ENCODE data around the gene CST9L. TPM values are rescaled to one million over a fixed set of nuclear protein-coding genes. Genes with fewer than 3 reads are reported as not detected.

CST9L gene
- total and polyA plus RNA-seq, 2 donors: 0.09 TPM; not detected in 1

DNA sequence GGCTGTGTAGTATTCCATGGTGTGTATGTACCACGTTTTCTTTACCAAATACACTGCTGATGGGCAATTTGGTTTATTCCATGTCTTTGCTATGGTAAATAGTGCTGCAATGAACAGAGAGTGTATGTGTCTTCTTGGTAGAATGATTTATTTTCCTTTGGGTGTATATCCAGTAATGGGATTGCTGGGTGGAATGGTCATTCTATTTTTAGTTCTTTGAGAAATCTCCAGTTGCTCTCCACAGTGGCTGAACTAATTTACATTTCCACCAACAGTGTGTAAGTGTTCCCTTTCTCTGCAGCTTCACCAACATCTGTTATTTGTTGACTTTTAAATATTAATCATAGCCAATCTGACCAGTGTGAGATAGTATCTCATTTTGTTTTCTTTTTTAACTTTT, 13.9 kb downstream of the CST9L start:
- Histone ChIP-seq H3K4me3 (ENCODE audit: low read length in 2 of 2) (no peak overlapping the region), H3K9me3 (ENCODE audit: control insufficient read depth in 2 of 2, insufficient read depth in 1 of 2, low read length in 1 of 2) (peaks cover 0 to 6% of the 10 kb centered on the region in 2 donors), H3K27ac (ENCODE audit: low read depth in 1 of 2, low read length in 1 of 2) (no peak overlapping the region), H3K36me3 (ENCODE audit: control insufficient read depth in 2 of 2, insufficient read depth in 2 of 2, low read length in 1 of 2) (no peaks in the 10 kb centered on the region), H3K27me3 (ENCODE audit: control insufficient read depth in 2 of 2, insufficient read depth in 1 of 2, low read length in 1 of 2) (peaks cover 0 to 2% of the 10 kb centered on the region in 2 donors), H3K4me1 (ENCODE audit: control insufficient read depth in 2 of 2, insufficient read depth in 2 of 2, low read length in 2 of 2) (peaks cover 0 to 10% of the 10 kb centered on the region in 2 donors)
- no peak for DNase-seq (ENCODE audit: low read depth in 6 of 9, low spot score in 9 of 9)
- WGBS: 79% methylated on average over 1 of the region's 1 CpG

DNA sequence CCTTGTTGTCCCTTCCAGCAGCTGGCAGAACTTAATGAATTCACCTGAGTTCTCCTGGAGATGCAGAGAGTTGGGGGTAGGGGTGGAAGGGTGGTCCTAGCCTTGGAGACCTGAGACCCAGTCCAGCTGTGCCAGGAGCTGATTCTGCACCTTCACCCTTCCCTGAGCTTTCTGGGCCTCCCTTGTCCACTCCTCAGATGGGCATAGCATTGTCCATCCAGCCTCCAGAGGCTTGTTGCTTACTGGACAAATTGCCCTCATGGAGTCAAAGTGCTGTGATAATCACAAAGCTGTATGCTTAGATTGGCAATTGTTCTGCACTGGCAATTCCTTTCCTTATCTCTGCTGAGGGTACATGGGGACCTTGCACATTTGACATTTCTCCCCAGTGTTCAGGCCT, 16.5 kb downstream of the CST9L start:
- DNase-seq (ENCODE audit: low read depth in 6 of 9, low spot score in 9 of 9): no peak
- no peak overlapping the region for H3K4me3 ChIP-seq (ENCODE audit: low read length in 2 of 2)
- H3K4me1 ChIP-seq (ENCODE audit: control insufficient read depth in 2 of 2, insufficient read depth in 2 of 2, low read length in 2 of 2): peaks cover 0 to 10% of the 10 kb centered on the region in 2 donors
- H3K27ac ChIP-seq (ENCODE audit: low read depth in 1 of 2, low read length in 1 of 2): no peak overlapping the region
- no peaks in the 10 kb centered on the region for H3K36me3 ChIP-seq (ENCODE audit: control insufficient read depth in 2 of 2, insufficient read depth in 2 of 2, low read length in 1 of 2)
- peaks cover 0 to 6% of the 10 kb centered on the region in 2 donors for H3K9me3 ChIP-seq (ENCODE audit: control insufficient read depth in 2 of 2, insufficient read depth in 1 of 2, low read length in 1 of 2)
- peaks cover 0 to 2% of the 10 kb centered on the region in 2 donors for H3K27me3 ChIP-seq (ENCODE audit: control insufficient read depth in 2 of 2, insufficient read depth in 1 of 2, low read length in 1 of 2)

DNA sequence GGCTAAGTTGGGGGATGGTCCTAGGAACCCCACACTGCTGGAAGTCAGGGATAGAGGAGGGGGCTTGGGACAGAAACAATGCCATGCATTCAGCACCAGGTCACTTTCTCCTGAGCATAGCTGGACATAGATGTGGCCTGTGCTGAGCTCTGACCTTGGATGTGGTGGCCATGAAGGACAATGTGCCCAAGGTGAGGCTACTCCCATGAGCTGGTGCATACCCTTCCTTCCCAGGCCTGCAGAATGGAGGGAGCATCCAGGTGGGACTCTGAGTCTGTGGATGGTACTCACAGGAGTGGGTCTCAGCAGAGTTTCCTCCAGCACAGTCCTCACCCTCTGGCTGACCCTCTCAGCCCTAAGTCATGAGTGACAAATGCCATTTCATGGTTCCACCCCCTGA, 16.9 kb downstream of the CST9L start:
- Histone ChIP-seq H3K4me1 (ENCODE audit: control insufficient read depth in 2 of 2, insufficient read depth in 2 of 2, low read length in 2 of 2) (peaks cover 0 to 10% of the 10 kb centered on the region in 2 donors), H3K27me3 (ENCODE audit: control insufficient read depth in 2 of 2, insufficient read depth in 1 of 2, low read length in 1 of 2) (peaks cover 0 to 2% of the 10 kb centered on the region in 2 donors), H3K36me3 (ENCODE audit: control insufficient read depth in 2 of 2, insufficient read depth in 2 of 2, low read length in 1 of 2) (no peaks in the 10 kb centered on the region), H3K4me3 (ENCODE audit: low read length in 2 of 2) (no peak overlapping the region), H3K9me3 (ENCODE audit: control insufficient read depth in 2 of 2, insufficient read depth in 1 of 2, low read length in 1 of 2) (peaks cover 0 to 6% of the 10 kb centered on the region in 2 donors), H3K27ac (ENCODE audit: low read depth in 1 of 2, low read length in 1 of 2) (no peak overlapping the region)
- no peak for DNase-seq (ENCODE audit: low read depth in 6 of 9, low spot score in 9 of 9)

DNA sequence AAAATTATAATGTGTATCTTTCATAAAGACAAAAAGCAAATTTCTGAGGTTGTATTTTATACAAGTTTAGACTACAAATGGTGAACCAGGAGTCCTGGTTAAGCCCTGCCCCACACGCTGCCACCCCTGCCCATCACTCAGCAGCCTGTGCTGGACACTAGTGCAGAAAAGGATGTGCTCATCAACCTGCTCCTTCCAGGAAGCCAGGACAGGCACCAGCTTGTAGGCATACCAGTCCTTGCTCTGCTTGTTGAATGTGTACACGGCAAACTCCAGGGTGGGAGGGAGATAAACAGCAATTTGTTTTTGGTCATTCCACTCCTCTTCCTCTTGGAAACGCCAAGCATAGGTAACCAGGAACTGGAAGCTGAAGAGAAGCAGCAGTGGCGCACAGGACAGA, 18.1 kb downstream of the CST9L start:
- Histone ChIP-seq H3K27me3 (ENCODE audit: control insufficient read depth in 2 of 2, insufficient read depth in 1 of 2, low read length in 1 of 2) (peaks cover 0 to 2% of the 10 kb centered on the region in 2 donors), H3K9me3 (ENCODE audit: control insufficient read depth in 2 of 2, insufficient read depth in 1 of 2, low read length in 1 of 2) (peaks cover 0 to 6% of the 10 kb centered on the region in 2 donors), H3K36me3 (ENCODE audit: control insufficient read depth in 2 of 2, insufficient read depth in 2 of 2, low read length in 1 of 2) (no peaks in the 10 kb centered on the region), H3K4me1 (ENCODE audit: control insufficient read depth in 2 of 2, insufficient read depth in 2 of 2, low read length in 2 of 2) (peaks cover 0 to 10% of the 10 kb centered on the region in 2 donors), H3K27ac (ENCODE audit: low read depth in 1 of 2, low read length in 1 of 2) (no peak overlapping the region), H3K4me3 (ENCODE audit: low read length in 2 of 2) (no peak overlapping the region)
- WGBS: 78% methylated on average over 4 of the region's 4 CpGs
- no peak for DNase-seq (ENCODE audit: low read depth in 6 of 9, low spot score in 9 of 9)

DNA sequence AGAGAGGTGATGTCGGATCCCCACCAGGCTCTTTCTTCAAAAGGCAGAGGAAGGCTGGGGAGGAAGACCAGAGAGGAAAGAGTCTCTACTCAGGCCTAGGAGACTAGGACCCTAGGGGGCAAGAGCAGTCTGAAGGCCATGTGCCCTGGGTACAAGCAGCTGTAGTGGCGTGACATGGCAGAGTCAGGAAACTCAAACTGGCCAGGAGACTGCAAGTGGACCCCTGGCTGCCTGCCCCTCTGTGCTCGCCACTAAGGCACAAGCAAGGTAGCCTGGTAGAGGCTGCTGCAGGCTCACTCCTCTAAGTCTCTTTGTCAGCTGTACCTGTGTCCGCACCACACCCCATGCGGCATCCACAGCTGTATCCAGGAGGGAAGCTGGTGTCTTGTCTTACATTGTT, 19.9 kb downstream of the CST9L start:
- Histone ChIP-seq H3K4me3 (ENCODE audit: low read length in 2 of 2) (no peak overlapping the region), H3K27ac (ENCODE audit: low read depth in 1 of 2, low read length in 1 of 2) (no peak overlapping the region), H3K27me3 (ENCODE audit: control insufficient read depth in 2 of 2, insufficient read depth in 1 of 2, low read length in 1 of 2) (peaks cover 0 to 2% of the 10 kb centered on the region in 2 donors), H3K4me1 (ENCODE audit: control insufficient read depth in 2 of 2, insufficient read depth in 2 of 2, low read length in 2 of 2) (peaks cover 0 to 10% of the 10 kb centered on the region in 2 donors), H3K9me3 (ENCODE audit: control insufficient read depth in 2 of 2, insufficient read depth in 1 of 2, low read length in 1 of 2) (peaks cover 0 to 6% of the 10 kb centered on the region in 2 donors), H3K36me3 (ENCODE audit: control insufficient read depth in 2 of 2, insufficient read depth in 2 of 2, low read length in 1 of 2) (no peaks in the 10 kb centered on the region)
- WGBS: 75% methylated on average over 5 of the region's 5 CpGs
- DNase-seq (ENCODE audit: low read depth in 6 of 9, low spot score in 9 of 9): no peak

DNA sequence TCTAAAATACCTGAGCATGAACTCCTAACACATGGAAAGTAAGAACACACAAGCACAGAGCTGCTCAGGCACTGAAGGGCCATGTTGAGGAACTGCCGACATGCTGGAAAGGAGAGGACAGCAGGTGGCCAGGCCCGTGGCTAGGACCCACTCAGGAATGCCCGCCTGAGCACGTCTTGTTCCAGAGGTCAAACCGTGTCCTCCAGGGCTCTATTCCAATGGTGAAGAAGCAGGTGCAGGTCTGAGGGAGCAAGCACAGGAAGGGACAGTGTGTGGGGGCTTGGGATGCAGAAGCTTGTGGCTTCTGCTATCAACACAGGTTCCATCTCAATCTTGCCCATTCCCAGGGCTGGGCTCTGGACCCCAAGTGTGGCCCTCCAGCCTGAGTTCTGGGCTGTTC, 20.7 kb downstream of the CST9L start:
- peaks cover 0 to 6% of the 10 kb centered on the region in 2 donors for H3K9me3 ChIP-seq (ENCODE audit: control insufficient read depth in 2 of 2, insufficient read depth in 1 of 2, low read length in 1 of 2)
- H3K36me3 ChIP-seq (ENCODE audit: control insufficient read depth in 2 of 2, insufficient read depth in 2 of 2, low read length in 1 of 2): no peaks in the 10 kb centered on the region
- peaks cover 0 to 10% of the 10 kb centered on the region in 2 donors for H3K4me1 ChIP-seq (ENCODE audit: control insufficient read depth in 2 of 2, insufficient read depth in 2 of 2, low read length in 2 of 2)
- 91% methylated on average over 5 of the region's 5 CpGs for WGBS
- no peak overlapping the region for H3K27ac ChIP-seq (ENCODE audit: low read depth in 1 of 2, low read length in 1 of 2)
- H3K4me3 ChIP-seq (ENCODE audit: low read length in 2 of 2): no peak overlapping the region
- no peak for DNase-seq (ENCODE audit: low read depth in 6 of 9, low spot score in 9 of 9)
- peaks cover 0 to 2% of the 10 kb centered on the region in 2 donors for H3K27me3 ChIP-seq (ENCODE audit: control insufficient read depth in 2 of 2, insufficient read depth in 1 of 2, low read length in 1 of 2)

DNA sequence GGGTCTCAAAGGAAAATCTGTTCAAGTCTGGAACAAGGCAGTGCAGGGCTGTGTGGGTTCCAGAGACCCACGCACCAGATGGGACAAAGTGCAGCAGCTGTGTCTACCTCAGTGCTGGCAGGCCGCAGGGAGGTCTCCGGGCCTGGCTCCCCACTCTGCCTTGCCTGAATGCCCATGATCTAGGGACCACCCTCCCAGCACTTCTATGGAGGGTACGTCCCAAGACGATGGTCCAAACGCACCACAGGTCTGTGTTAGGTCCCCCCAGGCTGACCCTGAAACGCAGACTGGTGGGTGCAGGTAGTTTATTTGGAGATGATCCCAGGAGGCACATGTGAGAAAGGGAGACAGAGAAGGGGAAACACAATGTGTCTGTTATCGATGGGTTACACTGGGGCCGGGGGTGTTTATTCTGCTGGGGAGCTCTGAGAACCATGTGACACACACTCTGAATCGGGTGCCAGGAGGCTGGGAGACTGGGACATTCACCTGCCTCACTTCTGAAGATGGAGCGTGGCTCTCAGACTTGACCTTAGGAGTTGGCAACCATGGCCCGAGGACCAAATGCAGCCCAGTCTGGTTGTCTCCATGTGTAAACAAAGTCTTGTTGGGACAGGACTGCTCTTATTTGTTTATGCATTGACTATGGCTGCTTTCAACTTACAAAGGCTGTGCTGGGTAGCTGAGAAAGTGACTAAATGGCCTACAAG, 21.7 kb downstream of the CST9L start:
- Histone ChIP-seq H3K4me3 (ENCODE audit: low read length in 2 of 2) (no peak overlapping the region), H3K27me3 (ENCODE audit: control insufficient read depth in 2 of 2, insufficient read depth in 1 of 2, low read length in 1 of 2) (peaks cover 0 to 2% of the 10 kb centered on the region in 2 donors), H3K36me3 (ENCODE audit: control insufficient read depth in 2 of 2, insufficient read depth in 2 of 2, low read length in 1 of 2) (no peaks in the 10 kb centered on the region), H3K9me3 (ENCODE audit: control insufficient read depth in 2 of 2, insufficient read depth in 1 of 2, low read length in 1 of 2) (peaks cover 0 to 6% of the 10 kb centered on the region in 2 donors), H3K4me1 (ENCODE audit: control insufficient read depth in 2 of 2, insufficient read depth in 2 of 2, low read length in 2 of 2) (peaks cover 0 to 3% of the 10 kb centered on the region in 2 donors), H3K27ac (ENCODE audit: low read depth in 1 of 2, low read length in 1 of 2) (no peak overlapping the region)
- WGBS: 95% methylated on average over 12 of the region's 12 CpGs
- no peak for DNase-seq (ENCODE audit: low read depth in 6 of 9, low spot score in 9 of 9)

DNA sequence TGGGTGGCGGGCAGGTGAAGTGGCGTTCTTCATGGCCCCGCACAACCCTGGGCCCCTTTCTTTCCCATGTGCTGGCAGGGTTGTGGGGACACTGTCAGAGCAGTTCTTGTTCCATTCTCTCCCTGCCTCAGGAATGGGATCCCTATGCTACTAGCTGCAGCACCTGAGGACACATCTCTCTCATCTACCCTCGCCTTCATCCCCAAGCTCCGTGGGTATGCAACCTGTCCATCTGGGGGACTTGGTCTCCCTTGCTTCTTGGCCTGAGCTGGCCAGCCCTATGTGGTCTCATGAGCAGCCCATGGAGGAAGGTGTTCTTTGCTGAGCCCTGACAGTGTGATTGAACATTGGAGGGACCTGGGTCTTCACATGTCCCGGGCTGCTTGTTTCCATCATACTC, 24.2 kb downstream of the CST9L start:
- Histone ChIP-seq H3K27ac (ENCODE audit: low read depth in 1 of 2, low read length in 1 of 2) (no peak overlapping the region), H3K4me1 (ENCODE audit: control insufficient read depth in 2 of 2, insufficient read depth in 2 of 2, low read length in 2 of 2) (no peaks in the 10 kb centered on the region), H3K9me3 (ENCODE audit: control insufficient read depth in 2 of 2, insufficient read depth in 1 of 2, low read length in 1 of 2) (no peaks in the 10 kb centered on the region), H3K27me3 (ENCODE audit: control insufficient read depth in 2 of 2, insufficient read depth in 1 of 2, low read length in 1 of 2) (no peaks in the 10 kb centered on the region), H3K36me3 (ENCODE audit: control insufficient read depth in 2 of 2, insufficient read depth in 2 of 2, low read length in 1 of 2) (no peaks in the 10 kb centered on the region), H3K4me3 (ENCODE audit: low read length in 2 of 2) (no peak overlapping the region)
- 97% methylated on average over 6 of the region's 6 CpGs for WGBS
- no peak for DNase-seq (ENCODE audit: low read depth in 6 of 9, low spot score in 9 of 9)

DNA sequence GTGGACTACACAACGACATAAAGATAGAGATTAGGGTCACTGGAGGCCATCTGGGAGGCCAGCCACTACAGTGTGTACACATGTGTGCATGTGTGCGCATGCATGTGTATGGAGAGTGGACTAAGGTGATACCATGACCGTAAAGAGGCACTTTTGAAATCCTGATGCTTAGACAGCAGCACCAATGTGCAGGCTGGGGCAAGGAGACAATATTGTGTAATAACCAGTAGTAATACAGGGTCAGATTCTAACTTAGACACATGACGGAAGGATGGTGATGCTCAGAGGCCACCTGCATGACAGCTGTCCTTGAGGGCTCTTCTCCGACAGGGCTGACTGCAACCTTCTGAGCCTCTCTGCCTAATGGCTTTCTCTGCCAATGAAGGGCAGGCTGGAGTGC, 25.5 kb downstream of the CST9L start:
- Histone ChIP-seq H3K4me3 (ENCODE audit: low read length in 2 of 2) (no peak overlapping the region), H3K4me1 (ENCODE audit: control insufficient read depth in 2 of 2, insufficient read depth in 2 of 2, low read length in 2 of 2) (no peaks in the 10 kb centered on the region), H3K27me3 (ENCODE audit: control insufficient read depth in 2 of 2, insufficient read depth in 1 of 2, low read length in 1 of 2) (no peaks in the 10 kb centered on the region), H3K27ac (ENCODE audit: low read depth in 1 of 2, low read length in 1 of 2) (no peak overlapping the region), H3K36me3 (ENCODE audit: control insufficient read depth in 2 of 2, insufficient read depth in 2 of 2, low read length in 1 of 2) (no peaks in the 10 kb centered on the region), H3K9me3 (ENCODE audit: control insufficient read depth in 2 of 2, insufficient read depth in 1 of 2, low read length in 1 of 2) (no peaks in the 10 kb centered on the region)
- 55% methylated on average over 5 of the region's 5 CpGs for WGBS
- no peak for DNase-seq (ENCODE audit: low read depth in 6 of 9, low spot score in 9 of 9)
